Urinary bladder (tissue), 4 donors: ENCODE measurements around the gene ROS1. TPM values are rescaled to one million over a fixed set of nuclear protein-coding genes. Genes with fewer than 3 reads are reported as not detected.
"Not testable (repeated sequence)": the region's sequence is repeated elsewhere in the genome, so short reads cannot be mapped to it uniquely, and the experiment has no call there.

Source experiments
- DNase-seq: peaks from one replicate; pipeline ENCODE4 v3.0.0-alpha.2; 2015; ENCODE audit errors: extremely low spot score
- H3K27ac ChIP-seq: one replicate; pipeline ENCODE4 v1.5.1; 2013; ENCODE audit warnings: low read depth, mild to moderate bottlenecking, moderate library complexity
- H3K36me3 ChIP-seq: one replicate; pipeline ENCODE4 v1.6.1; 2013; ENCODE audit warnings: mild to moderate bottlenecking, moderate library complexity; ENCODE audit not compliant: insufficient read depth
- H3K4me1 ChIP-seq: one replicate; pipeline ENCODE4 v1.6.1; 2013; ENCODE audit warnings: mild to moderate bottlenecking, moderate library complexity; ENCODE audit not compliant: insufficient read depth
- H3K4me3 ChIP-seq: one replicate; pipeline ENCODE4 v1.5.1; 2013; ENCODE audit warnings: low read depth, low read length
- WGBS: extraction: QIAGEN DNeasy Blood & Tissue Kit; methylation state at CpG from one replicate; pipeline ENCODE4 v1.1.7; 2013; 5-methylcytosine and 5-hydroxymethylcytosine counted together
- polyA plus RNA-seq: library from polyadenylated mRNA; stranded (reverse); fragments of 200-250 nt; gene quantifications from one replicate; pipeline ENCODE4 v1.2.3, GENCODE V29; 2013
- total RNA-seq: library from RNA; depleted of rRNA; stranded (reverse); fragments of >200 nt; gene quantifications from one replicate; pipeline ENCODE4 v1.2.3, GENCODE V29; 2014
- donor health status: healthy with polysubstance abuse.
- donor health status: healthy.

The ROS1 gene
- total and polyA plus RNA-seq, 2 donors = not detected

- H3K4me3 ChIP-seq = no peak overlapping the region
- WGBS = 85% methylated on average over 11 of the region's 11 CpGs
- no peaks in the 10 kb centered on the region for H3K4me1 ChIP-seq
Measured at GRCh38 chr6:117389227-117390057, 36.3 kb downstream of the ROS1 start.

GRCh38 chr6:117387454-117387974 lies 38.2 kb downstream of the ROS1 start:
- WGBS = 89% methylated on average over 1 of the region's 1 CpG
- H3K4me1 ChIP-seq = no peaks in the 10 kb centered on the region
- H3K4me3 ChIP-seq = no peak overlapping the region
- no peaks in the 10 kb centered on the region for H3K36me3 ChIP-seq
- no peak for DNase-seq
- no peak overlapping the region for H3K27ac ChIP-seq

More at GRCh38 chr6:117389227-117390057, 36.3 kb downstream of the ROS1 start:
- DNase-seq = no peak
- Histone ChIP-seq H3K27ac (no peak overlapping the region), H3K36me3 (no peaks in the 10 kb centered on the region)

GRCh38 chr6:117384659-117385058 lies 41.1 kb downstream of the ROS1 start:
- H3K27ac ChIP-seq = no peak overlapping the region
- no peaks in the 10 kb centered on the region for H3K36me3 ChIP-seq
- H3K4me1 ChIP-seq = no peaks in the 10 kb centered on the region
- no peak overlapping the region for H3K4me3 ChIP-seq
- DNase-seq = no peak
- 85% methylated on average over 2 of the region's 2 CpGs for WGBS

- no peak for DNase-seq
- H3K36me3 ChIP-seq = no peaks in the 10 kb centered on the region
- no peaks in the 10 kb centered on the region for H3K4me1 ChIP-seq
- H3K4me3 ChIP-seq = no peak overlapping the region
- no peak overlapping the region for H3K27ac ChIP-seq
- 59% methylated on average over 2 of the region's 2 CpGs for WGBS
Measured at GRCh38 chr6:117381749-117382148, 44.0 kb downstream of the ROS1 start.

- 87% methylated on average over 2 of the region's 2 CpGs for WGBS
- no peak overlapping the region for H3K4me3 ChIP-seq
- H3K36me3 ChIP-seq = no peaks in the 10 kb centered on the region
- no peak overlapping the region for H3K27ac ChIP-seq
- no peak for DNase-seq
- no peaks in the 10 kb centered on the region for H3K4me1 ChIP-seq
Measured at GRCh38 chr6:117380298-117380697, 45.4 kb downstream of the ROS1 start.

- Histone ChIP-seq H3K4me3 (no peak overlapping the region), H3K4me1 (no peaks in the 10 kb centered on the region), H3K36me3 (no peaks in the 10 kb centered on the region), H3K27ac (no peak overlapping the region)
- no peak for DNase-seq
Measured at GRCh38 chr6:117375446-117375845, 50.3 kb downstream of the ROS1 start.

GRCh38 chr6:117373211-117373813 lies 52.4 kb downstream of the ROS1 start:
- no peak for DNase-seq
- Histone ChIP-seq H3K4me3 (no peak overlapping the region), H3K27ac (no peak overlapping the region), H3K4me1 (no peaks in the 10 kb centered on the region), H3K36me3 (no peaks in the 10 kb centered on the region)
- 93% methylated on average over 33 of the region's 33 CpGs for WGBS

- WGBS = 91% methylated on average over 8 of the region's 8 CpGs
- not testable (repeated sequence) for H3K27ac ChIP-seq
Measured at GRCh38 chr6:117372289-117372688, 53.5 kb downstream of the ROS1 start.

GRCh38 chr6:117371492-117371891 lies 54.2 kb downstream of the ROS1 start:
- no peak overlapping the region for H3K4me3 ChIP-seq
- no peak overlapping the region for H3K27ac ChIP-seq
- no peak for DNase-seq
- no peaks in the 10 kb centered on the region for H3K36me3 ChIP-seq
- 85% methylated on average over 4 of the region's 4 CpGs for WGBS
- H3K4me1 ChIP-seq = no peaks in the 10 kb centered on the region

More at GRCh38 chr6:117372289-117372688, 53.5 kb downstream of the ROS1 start:
- not testable (repeated sequence) for H3K36me3 ChIP-seq, H3K4me3 ChIP-seq, H3K4me1 ChIP-seq, DNase-seq

- H3K4me3 ChIP-seq = no peak overlapping the region
- DNase-seq = no peak
- no peak overlapping the region for H3K27ac ChIP-seq
- H3K36me3 ChIP-seq = no peaks in the 10 kb centered on the region
- H3K4me1 ChIP-seq = no peaks in the 10 kb centered on the region
- WGBS = 57% methylated on average over 5 of the region's 5 CpGs
Measured at GRCh38 chr6:117359581-117359980, 66.2 kb downstream of the ROS1 start.

GRCh38 chr6:117354671-117355070 lies 71.1 kb downstream of the ROS1 start:
- no peak overlapping the region for H3K4me3 ChIP-seq
- H3K27ac ChIP-seq = no peak overlapping the region
- H3K4me1 ChIP-seq = no peaks in the 10 kb centered on the region
- no peak for DNase-seq
- H3K36me3 ChIP-seq = no peaks in the 10 kb centered on the region
- WGBS = 78% methylated on average over 1 of the region's 1 CpG

GRCh38 chr6:117352466-117353081 lies 73.2 kb downstream of the ROS1 start:
- H3K36me3 ChIP-seq = no peaks in the 10 kb centered on the region
- no peak overlapping the region for H3K27ac ChIP-seq
- no peak overlapping the region for H3K4me3 ChIP-seq
- no peak for DNase-seq
- 68% methylated on average over 3 of the region's 3 CpGs for WGBS
- no peaks in the 10 kb centered on the region for H3K4me1 ChIP-seq

- Histone ChIP-seq H3K27ac (no peak overlapping the region), H3K4me3 (no peak overlapping the region), H3K36me3 (no peaks in the 10 kb centered on the region), H3K4me1 (no peaks in the 10 kb centered on the region)
- 42% methylated on average over 1 of the region's 1 CpG for WGBS
- no peak for DNase-seq
Measured at GRCh38 chr6:117351521-117351920, 74.2 kb downstream of the ROS1 start.
